ENCODE results near the gene RFX1.
"Not testable (repeated sequence)": the region's sequence is repeated elsewhere in the genome, so short reads cannot be mapped to it uniquely, and the experiment has no call there.

Gene RFX1

GRCh38 chr19:14006085-14006765 lies at the start of gene RFX1:
RFX1 (minus strand) TSS chr19:14006320; CDS start chr19:13993843, 12,477 bp downstream.
- peak; percentile 99 for DNase-seq

DNA sequence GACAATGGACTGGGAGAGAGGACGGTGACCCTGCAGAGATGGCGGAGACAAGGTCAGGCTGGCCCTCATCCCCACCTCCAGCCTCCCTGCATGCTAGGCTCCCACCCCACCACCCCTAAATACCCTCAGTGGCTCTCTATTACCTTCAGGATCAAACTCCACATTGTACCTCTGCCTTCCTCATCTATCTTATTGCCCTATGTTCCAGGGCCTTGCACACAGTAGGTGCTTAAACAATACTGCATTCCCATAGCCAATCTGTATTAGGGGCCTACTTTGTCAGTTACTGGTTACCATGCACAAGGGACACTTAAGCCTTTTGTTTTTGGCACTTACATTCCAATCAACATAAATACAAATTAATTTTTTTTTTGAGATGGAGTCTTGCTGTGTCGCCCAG lies 49.3 kb upstream of the RFX1 start:
- DNase-seq: no peak

GRCh38 chr19:14054721-14055120 lies 48.6 kb upstream of the RFX1 start:
- DNase-seq: no peak

DNA sequence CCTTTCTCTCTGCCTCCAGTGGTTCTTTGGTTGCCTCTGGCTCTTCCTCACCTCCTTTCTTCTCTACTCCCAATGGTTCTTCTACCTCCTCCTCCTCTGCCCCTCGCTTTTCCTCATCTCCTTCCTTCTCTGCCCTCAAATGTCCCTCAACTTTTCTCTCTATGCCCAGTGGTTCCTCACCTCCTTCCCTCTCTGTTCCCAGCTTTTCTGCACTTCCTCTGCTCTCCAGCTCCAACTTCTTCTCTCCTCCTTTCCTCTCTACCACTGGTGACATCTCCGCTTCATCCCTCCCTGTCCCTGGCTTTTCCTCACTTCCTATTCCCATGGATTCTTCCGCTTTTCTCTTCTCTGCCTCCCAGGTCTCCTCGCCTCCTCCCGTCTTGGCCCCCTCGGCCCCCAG lies 48.0 kb upstream of the RFX1 start:
- DNase-seq: no peak

- DNase-seq: no peak
These were observed 47.4 kb upstream of the RFX1 start for GRCh38 chr19:14053500-14053899.

GRCh38 chr19:14053032-14053431 lies 46.9 kb upstream of the RFX1 start:
- no peak for DNase-seq

DNA sequence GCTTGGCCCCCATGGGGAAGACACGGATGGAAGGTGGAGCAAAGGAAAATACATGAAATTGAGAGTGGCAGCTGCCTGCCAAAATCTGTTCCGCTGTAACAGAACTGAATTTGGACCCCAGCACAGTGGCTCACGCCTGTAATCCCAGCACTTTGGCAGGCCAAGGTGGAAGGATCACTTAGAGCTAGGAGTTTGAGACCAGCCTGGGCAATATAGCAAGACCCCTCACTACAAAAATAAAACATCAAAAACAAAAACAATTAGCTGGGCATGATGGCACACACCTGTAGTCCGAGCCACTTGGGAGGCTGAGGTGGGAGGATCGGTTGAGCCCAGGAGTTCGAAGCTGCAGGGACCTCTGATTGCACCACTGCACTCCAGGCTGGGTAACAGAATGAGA lies 46.4 kb upstream of the RFX1 start:
- DNase-seq: no peak

DNA sequence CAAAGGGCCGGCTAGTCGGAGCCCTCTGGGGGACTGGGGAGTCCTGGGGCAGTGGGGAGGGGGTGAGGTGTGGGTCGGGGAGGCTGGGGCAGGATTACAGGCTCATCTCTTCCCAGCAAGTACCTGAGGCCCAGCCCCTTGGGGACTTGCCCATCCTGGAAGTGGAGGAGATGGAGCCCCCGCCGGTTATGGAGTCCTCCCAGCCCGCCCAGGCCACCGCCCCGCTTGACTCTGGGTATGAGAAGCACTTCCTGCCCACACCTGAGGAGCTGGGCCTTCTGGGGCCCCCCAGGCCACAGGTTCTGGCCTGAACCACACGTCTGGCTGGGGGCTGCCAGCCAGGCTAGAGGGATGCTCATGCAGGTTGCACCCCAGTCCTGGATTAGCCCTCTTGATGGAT lies 45.9 kb upstream of the RFX1 start:
- DNase-seq: no peak

- not testable (repeated sequence) for DNase-seq
These were observed 44.8 kb upstream of the RFX1 start for GRCh38 chr19:14050961-14051360.

- no peak for DNase-seq
These were observed 44.4 kb upstream of the RFX1 start for GRCh38 chr19:14050512-14050911.

- peak; percentile 49 for DNase-seq
These were observed 42.5 kb upstream of the RFX1 start for GRCh38 chr19:14048443-14049153.

GRCh38 chr19:14047866-14048265 lies 41.7 kb upstream of the RFX1 start:
- DNase-seq: not testable (repeated sequence)

DNA sequence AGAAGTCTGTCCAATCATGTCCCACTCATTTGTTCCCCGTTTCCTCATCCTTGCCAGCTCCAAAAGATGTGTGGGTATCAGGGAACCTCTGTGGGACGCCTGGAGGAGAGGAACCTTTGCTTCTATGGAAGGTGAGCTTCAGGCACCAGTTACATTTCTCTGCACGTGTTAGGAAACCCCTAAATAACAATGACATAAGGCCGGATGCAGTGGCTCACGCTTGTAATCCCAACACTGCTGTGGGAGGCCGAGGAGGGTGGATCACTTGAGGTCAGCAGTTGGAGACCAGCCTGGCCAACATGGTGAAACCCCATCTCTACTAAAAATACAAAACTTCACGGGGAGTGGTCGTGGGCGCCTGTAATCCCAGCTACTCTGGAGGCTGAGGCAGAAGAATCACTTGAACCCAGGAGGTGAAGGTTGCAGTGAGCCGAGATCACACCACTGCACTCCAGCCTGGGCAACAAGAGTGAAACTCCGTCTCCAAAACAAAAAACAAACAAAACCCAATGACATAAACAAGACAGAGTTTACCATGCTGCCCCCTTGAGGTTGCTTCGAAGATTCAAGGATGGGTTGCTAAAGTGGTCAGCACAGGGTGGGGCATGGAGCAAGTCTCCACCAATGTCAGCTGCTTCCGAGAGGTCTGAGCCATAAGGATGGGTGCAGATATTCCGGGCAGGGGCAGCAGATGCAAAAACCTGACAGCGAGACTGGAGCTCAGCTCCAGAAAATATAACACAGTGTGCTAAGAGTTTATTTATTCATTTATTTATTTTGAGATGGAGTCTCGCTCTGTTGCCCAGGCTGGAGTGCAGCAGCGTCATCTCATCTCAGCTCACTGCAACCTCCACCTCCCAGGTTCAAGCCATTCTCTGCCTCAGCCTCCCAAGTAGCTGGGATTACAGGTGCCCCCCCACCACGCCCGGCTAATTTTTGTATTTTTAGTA lies 36.8 kb upstream of the RFX1 start:
- not testable (repeated sequence) for DNase-seq

- DNase-seq: no peak
These were observed 33.1 kb upstream of the RFX1 start for GRCh38 chr19:14039181-14039580.

GRCh38 chr19:14035706-14036105 lies 29.6 kb upstream of the RFX1 start:
- DNase-seq: no peak

GRCh38 chr19:14035159-14035558 lies 29.0 kb upstream of the RFX1 start:
- DNase-seq: not testable (repeated sequence)

DNA sequence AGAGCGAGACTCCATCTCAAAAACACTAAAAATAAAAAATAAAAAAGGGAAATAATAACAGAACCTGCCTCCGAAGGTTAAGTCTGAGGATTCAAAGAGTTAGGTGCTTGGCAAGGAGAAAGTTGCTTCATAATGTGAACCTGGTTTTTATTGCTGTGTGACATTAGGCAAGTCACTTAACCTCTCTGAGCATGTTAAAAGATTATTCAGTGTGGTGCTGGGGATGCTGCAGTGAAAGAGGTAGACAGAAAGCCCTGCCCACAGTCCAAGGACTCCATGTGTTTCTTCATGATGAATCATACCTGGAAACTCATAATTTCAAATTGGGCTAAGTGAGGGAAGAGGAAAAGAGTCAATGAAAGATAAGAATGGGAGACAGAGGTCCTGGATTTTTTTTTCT lies 27.8 kb upstream of the RFX1 start:
- no peak for DNase-seq

DNA sequence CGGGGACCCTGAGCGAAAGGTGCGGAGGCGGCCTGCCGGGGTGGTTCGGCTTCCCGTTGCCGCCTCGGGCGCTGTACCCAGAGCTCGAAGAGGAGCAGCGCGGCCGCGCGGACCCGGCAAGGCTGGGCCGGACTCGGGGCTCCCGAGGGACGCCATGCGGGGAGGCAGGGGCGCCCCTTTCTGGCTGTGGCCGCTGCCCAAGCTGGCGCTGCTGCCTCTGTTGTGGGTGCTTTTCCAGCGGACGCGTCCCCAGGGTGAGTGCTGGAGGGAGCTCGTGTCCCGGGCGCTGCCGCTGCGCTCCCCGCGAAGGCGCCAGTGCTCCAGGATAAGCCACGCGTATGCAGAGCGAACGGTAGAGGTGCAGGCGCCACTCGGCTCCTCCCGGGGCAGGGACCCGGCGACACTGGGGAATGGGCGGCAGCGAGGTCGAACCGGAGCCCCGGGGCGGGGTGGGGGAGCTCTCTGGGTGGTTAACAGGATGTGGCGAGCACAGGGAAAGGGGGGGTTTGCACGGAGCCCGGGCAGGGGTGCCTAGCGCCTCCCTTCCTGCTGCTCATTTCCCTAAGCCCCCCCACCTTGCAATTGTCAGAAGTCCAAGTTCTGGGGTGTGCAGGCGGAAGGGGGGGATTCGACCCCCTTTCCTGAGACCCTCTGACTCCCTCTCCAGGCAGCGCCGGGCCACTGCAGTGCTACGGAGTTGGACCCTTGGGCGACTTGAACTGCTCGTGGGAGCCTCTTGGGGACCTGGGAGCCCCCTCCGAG lies 25.8 kb upstream of the RFX1 start, which contains the start of gene IL27RA:
TSS of gene IL27RA (plus strand) at position 44 of the 762 bp plus-strand sequence. CDS start at position 155, 111 bp downstream.
- peak; percentile 85 for DNase-seq

DNA sequence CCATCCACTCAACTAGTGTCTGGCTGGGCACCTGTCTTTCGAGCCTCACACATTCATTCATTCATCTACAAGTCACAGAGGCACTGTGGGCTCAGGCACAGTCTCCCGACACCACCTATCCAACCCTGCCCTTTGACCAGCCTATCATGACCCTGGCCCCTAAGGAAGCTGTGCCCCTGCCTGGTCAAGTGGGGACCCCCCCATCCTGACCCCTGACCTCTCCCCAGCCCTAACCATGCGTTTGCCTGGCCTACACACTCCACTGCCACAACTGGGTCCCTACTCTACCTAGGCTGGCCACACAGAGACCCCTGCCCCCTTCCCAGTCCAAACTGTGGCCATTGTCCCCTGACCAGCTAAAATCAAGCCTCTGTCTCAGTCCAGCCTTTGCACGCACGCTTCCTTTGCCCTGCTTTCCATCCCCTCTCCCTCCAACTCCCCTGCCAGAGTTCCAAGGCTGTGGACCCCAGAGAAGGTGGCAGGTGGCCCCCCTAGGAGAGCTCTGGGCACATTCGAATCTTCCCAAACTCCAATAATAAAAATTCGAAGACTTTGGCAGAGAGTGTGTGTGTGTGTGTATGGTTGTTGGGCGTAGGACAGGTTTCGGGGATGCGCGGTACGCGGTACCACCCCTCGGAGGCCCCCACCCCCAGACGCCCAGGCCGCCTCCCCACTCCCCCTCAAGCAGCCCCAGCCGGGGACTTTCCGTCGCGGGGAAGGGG lies 25.0 kb upstream of the RFX1 start:
- DNase-seq: no peak

DNA sequence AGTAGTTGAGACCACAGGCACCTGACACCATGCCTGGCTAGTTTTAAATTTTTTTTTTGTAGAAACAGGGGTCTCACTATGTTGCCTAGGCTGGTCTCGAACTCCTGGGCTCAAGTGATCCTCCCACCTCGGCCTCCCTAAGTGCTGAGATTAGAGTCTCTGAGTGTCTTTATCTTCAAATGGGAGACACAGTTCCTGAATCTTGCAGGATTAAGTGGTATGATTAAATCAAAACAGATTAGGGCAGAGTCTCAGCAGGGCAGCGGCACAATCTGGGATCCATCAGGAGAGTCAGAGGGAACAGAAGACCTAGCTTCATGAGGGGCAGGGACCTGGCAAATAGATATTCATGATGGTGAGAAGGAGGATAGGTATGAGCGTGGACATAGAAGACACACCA lies 22.8 kb upstream of the RFX1 start:
- DNase-seq: no peak

- DNase-seq: no peak
These were observed 21.8 kb upstream of the RFX1 start, which contains the start of gene RLN3 for GRCh38 chr19:14027856-14028450. RLN3 (plus strand) TSS chr19:14028148; CDS start chr19:14028205, 57 bp downstream.
